Measurements from ENCODE around the gene LMAN2L.

LMAN2L gene

GRCh38 chr2:96753661-96754282 is 13.9 kb upstream of the LMAN2L start:
- TF ChIP-seq CTCF (IDR thresholded peaks at IDR 0.05; ENCODE audit: control insufficient read depth, extremely low read depth, insufficient read depth), result no peak
- no peak for DNase-seq (ENCODE audit: low read depth)
- H3K4me3 ChIP-seq (ENCODE audit: low read depth, low read length), result no peak overlapping the region

GRCh38 chr2:96751800-96752199 is 11.9 kb upstream of the LMAN2L start:
- TF ChIP-seq CTCF (IDR thresholded peaks at IDR 0.05; ENCODE audit: control insufficient read depth, extremely low read depth, insufficient read depth), result no peak
- no peak for DNase-seq (ENCODE audit: low read depth)
- no peak overlapping the region for H3K4me3 ChIP-seq (ENCODE audit: low read depth, low read length)

- DNase-seq (ENCODE audit: low read depth), result no peak
- H3K4me3 ChIP-seq (ENCODE audit: low read depth, low read length), result no peak overlapping the region
- TF ChIP-seq CTCF (IDR thresholded peaks at IDR 0.05; ENCODE audit: control insufficient read depth, extremely low read depth, insufficient read depth), result no peak
These were observed 7.3 kb upstream of the LMAN2L start for GRCh38 chr2:96747061-96747617.

- H3K4me3 ChIP-seq (ENCODE audit: low read depth, low read length), result peak overlapping the region; percentile 91
- DNase-seq (ENCODE audit: low read depth), result no peak
- no peak for TF ChIP-seq CTCF (IDR thresholded peaks at IDR 0.05; ENCODE audit: control insufficient read depth, extremely low read depth, insufficient read depth)
These were observed 710 bp downstream of the LMAN2L start for GRCh38 chr2:96739076-96739632.

GRCh38 chr2:96737831-96738230 is 2.0 kb downstream of the LMAN2L start:
- H3K4me3 ChIP-seq (ENCODE audit: low read depth, low read length), result no peak overlapping the region

GRCh38 chr2:96737251-96737650 is 2.6 kb downstream of the LMAN2L start:
- no peak for TF ChIP-seq CTCF (IDR thresholded peaks at IDR 0.05; ENCODE audit: control insufficient read depth, extremely low read depth, insufficient read depth)
- no peak for DNase-seq (ENCODE audit: low read depth)
- no peak overlapping the region for H3K4me3 ChIP-seq (ENCODE audit: low read depth, low read length)

More at GRCh38 chr2:96737831-96738230, 2.0 kb downstream of the LMAN2L start:
- TF ChIP-seq CTCF (IDR thresholded peaks at IDR 0.05; ENCODE audit: control insufficient read depth, extremely low read depth, insufficient read depth), result no peak
- no peak for DNase-seq (ENCODE audit: low read depth)
